H1 (cell line): Measurements from ENCODE around the gene ADGB. TPM values are rescaled to one million over a fixed set of nuclear protein-coding genes. Genes with fewer than 3 reads are reported as not detected.

ENCODE experiments used
- CTCF ChIA-PET: fragments of 300-600 bp; sonication (Branson Sonifier 250); formaldehyde crosslinking; loops from one replicate; lab custom pipeline; 2021; ENCODE audit not compliant: partially characterized antibody; lab: Charles Lee
- POLR2A ChIA-PET: fragments of 300-600 bp; sonication (Branson Sonifier 250); formaldehyde crosslinking; loops from one replicate; lab custom pipeline; 2021; ENCODE audit warnings: inconsistent platforms; ENCODE audit not compliant: partially characterized antibody; lab: Charles Lee
- DNase-seq, 2 experiments: peaks; one replicate each; pipeline versions ENCODE4 v3.0.0 to v3.0.0-alpha.2; 2010 to 2022; ENCODE audit warnings: low spot score in 2 of 2, low read depth in 1 of 2, mixed read lengths in 1 of 2
- FAIRE-seq: peaks from 2 replicates; lab custom pipeline; 2011; peaks lifted over from hg19 to GRCh38; lab: Jason Lieb, UNC
- H2AFZ ChIP-seq: 2 replicates; pipeline ENCODE4 v1.8.1; 2012; ENCODE audit warnings: low read length, inconsistent platforms
- H2AK5ac ChIP-seq: 2 replicates; pipeline ENCODE4 v1.6.1; 2013; ENCODE audit warnings: low read depth, low read length
- H2BK120ac ChIP-seq: replicated peaks from 2 replicates; pipeline ENCODE3; 2013; ENCODE audit warnings: low read depth, low read length, inconsistent platforms
- H2BK12ac ChIP-seq: 2 replicates; pipeline ENCODE4 v1.6.1; 2013; ENCODE audit warnings: low read depth, low read length
- H2BK15ac ChIP-seq: 2 replicates; pipeline ENCODE4 v1.6.1; 2013; ENCODE audit warnings: low read length
- H2BK20ac ChIP-seq: 2 replicates; pipeline ENCODE4 v1.6.1; 2013; ENCODE audit warnings: low read length
- H2BK5ac ChIP-seq: 2 replicates; pipeline ENCODE4 v1.6.1; 2013; ENCODE audit warnings: low read depth, low read length
- H3K14ac ChIP-seq: 2 replicates; pipeline ENCODE4 v1.6.1; 2013; ENCODE audit warnings: inconsistent platforms; ENCODE audit not compliant: insufficient read length
- H3K18ac ChIP-seq: 2 replicates; pipeline ENCODE4 v1.6.1; 2013; ENCODE audit warnings: low read length; ENCODE audit errors: extremely low read depth
- H3K23ac ChIP-seq: 2 replicates; pipeline ENCODE4 v1.6.1; 2013; ENCODE audit warnings: inconsistent platforms; ENCODE audit not compliant: insufficient read length
- H3K23me2 ChIP-seq: 2 replicates; pipeline ENCODE4 v1.6.1; 2013; ENCODE audit warnings: low read depth, low read length
- H3K27ac ChIP-seq: 2 replicates; pipeline ENCODE4 v1.6.1; 2011; ENCODE audit warnings: low read depth, low read length, inconsistent platforms
- H3K27me3 ChIP-seq, 4 experiments: replicated peaks in 1 of 4; 1 replicate in 1 of 4; 2 replicates in 3 of 4; pipeline versions ENCODE4 v1.6.1 to v1.8.1; 2011 to 2013; ENCODE audit warnings: low read length in 3 of 4, mild to moderate bottlenecking in 3 of 4, inconsistent platforms in 2 of 4, mixed read lengths in 2 of 4, moderate library complexity in 1 of 4; ENCODE audit not compliant: control insufficient read depth in 3 of 4, insufficient read depth in 3 of 4; ENCODE audit errors: extremely low read depth in 1 of 4
- H3K36me3 ChIP-seq, 4 experiments: 2 replicates each; pipeline versions ENCODE4 v1.6.1 to v1.8.1; 2011 to 2013; ENCODE audit warnings: mild to moderate bottlenecking in 4 of 4, low read length in 3 of 4, moderate library complexity in 2 of 4, control low read depth in 1 of 4, inconsistent platforms in 1 of 4; ENCODE audit not compliant: insufficient read depth in 4 of 4, control insufficient read depth in 2 of 4
- H3K4ac ChIP-seq: replicated peaks from 2 replicates; pipeline ENCODE3; 2013; ENCODE audit warnings: low read length, low read depth, mixed read lengths, inconsistent platforms; ENCODE audit not compliant: insufficient read length
- H3K4me1 ChIP-seq, 4 experiments: replicated peaks in 1 of 4; 1 replicate in 1 of 4; 2 replicates in 3 of 4; pipeline versions ENCODE4 v1.6.1 to v1.8.1; 2011 to 2013; ENCODE audit warnings: low read length in 3 of 4, inconsistent platforms in 2 of 4, mixed read lengths in 1 of 4; ENCODE audit not compliant: insufficient read depth in 4 of 4, control insufficient read depth in 3 of 4
- H3K4me2 ChIP-seq, 2 experiments: 2 replicates each; pipeline versions ENCODE4 v1.6.1 to v1.8.1; 2011 to 2013; ENCODE audit warnings: low read depth in 2 of 2, low read length in 2 of 2, control low read depth in 1 of 2, inconsistent platforms in 1 of 2, mild to moderate bottlenecking in 1 of 2; ENCODE audit not compliant: insufficient read depth in 1 of 2
- H3K4me3 ChIP-seq, 4 experiments: fragments of 200-600, 300-600 bp in 1 of 4; sonication (generic), shearing (Covaris generic), sonication (Bioruptor Twin) in 1 of 4; 2 replicates each; pipeline versions ENCODE4 v1.5.1 to v1.8.1; 2011 to 2016; ENCODE audit warnings: low read length in 4 of 4, low read depth in 3 of 4, control low read depth in 2 of 4, inconsistent platforms in 2 of 4, mild to moderate bottlenecking in 2 of 4, mixed read lengths in 1 of 4, moderate library complexity in 1 of 4; ENCODE audit not compliant: insufficient read depth in 2 of 4; ENCODE audit errors: extremely low read depth in 1 of 4
- H3K56ac ChIP-seq: replicated peaks from 2 replicates; pipeline ENCODE3; 2013; ENCODE audit warnings: low read depth, mild to moderate bottlenecking, mixed read lengths, low read length, inconsistent platforms; ENCODE audit not compliant: insufficient read length
- H3K79me1 ChIP-seq: 2 replicates; pipeline ENCODE4 v1.6.1; 2013; ENCODE audit warnings: low read depth, low read length, control low read depth
- H3K79me2 ChIP-seq, 2 experiments: 2 replicates each; pipeline versions ENCODE4 v1.6.1 to v1.8.1; 2012 to 2013; ENCODE audit warnings: low read length in 2 of 2, mild to moderate bottlenecking in 2 of 2, inconsistent platforms in 1 of 2; ENCODE audit not compliant: insufficient read depth in 2 of 2, control insufficient read depth in 1 of 2
- H3K9ac ChIP-seq, 4 experiments: replicated peaks in 1 of 4; 1 replicate in 1 of 4; 2 replicates in 3 of 4; pipeline versions ENCODE4 v1.6.1 to v1.8.1; 2011 to 2013; ENCODE audit warnings: low read depth in 3 of 4, low read length in 3 of 4, control low read depth in 2 of 4, mild to moderate bottlenecking in 2 of 4, moderate library complexity in 2 of 4, inconsistent platforms in 1 of 4; ENCODE audit errors: extremely low read depth in 1 of 4
- H3K9me3 ChIP-seq, 2 experiments: 2 replicates each; pipeline versions ENCODE4 v1.6.1 to v1.8.1; 2012 to 2013; ENCODE audit warnings: mild to moderate bottlenecking in 2 of 2, moderate library complexity in 2 of 2, control low read depth in 1 of 2, inconsistent platforms in 1 of 2, low read depth in 1 of 2, low read length in 1 of 2, mixed read lengths in 1 of 2; ENCODE audit not compliant: insufficient read depth in 2 of 2
- H4K20me1 ChIP-seq, 2 experiments: replicated peaks in 1 of 2; 2 replicates each; pipeline versions ENCODE3 to v1.8.1; 2011 to 2013; ENCODE audit warnings: inconsistent platforms in 2 of 2, low read length in 2 of 2, mild to moderate bottlenecking in 1 of 2; ENCODE audit not compliant: insufficient read depth in 2 of 2, control insufficient read depth in 1 of 2
- H4K5ac ChIP-seq: 2 replicates; pipeline ENCODE4 v1.6.1; 2013; ENCODE audit warnings: low read length, low read depth, mixed read lengths, inconsistent platforms; ENCODE audit not compliant: insufficient read length
- H4K8ac ChIP-seq: 2 replicates; pipeline ENCODE4 v1.8.0; 2013; ENCODE audit warnings: mild to moderate bottlenecking, moderate library complexity, low read length, inconsistent platforms; ENCODE audit not compliant: insufficient read depth; ENCODE audit errors: extremely low read depth
- H4K91ac ChIP-seq: replicated peaks from 2 replicates; pipeline ENCODE3; 2013; ENCODE audit warnings: low read length, mixed read lengths, inconsistent platforms; ENCODE audit not compliant: insufficient read length
- TAF7 ChIP-seq: optimal IDR thresholded peaks from 2 replicates; pipeline ENCODE3; 2011; ENCODE audit warnings: low read depth, mild to moderate bottlenecking, inconsistent platforms, low read length, moderate library complexity, borderline replicate concordance
- WGBS, 2 experiments: shearing (Covaris generic) in 1 of 2; methylation state at CpG; one replicate each; pipeline versions ENCODE4 v1.1.6 to v1.1.7; 2013 to 2015; ENCODE audit warnings: low lambda C conversion rate in 2 of 2, mixed read lengths in 2 of 2, inconsistent platforms in 1 of 2, low coverage in 1 of 2, missing lambda C conversion rate in 1 of 2; ENCODE audit not compliant: insufficient replicate concordance in 2 of 2, insufficient coverage in 1 of 2, insufficient read length in 1 of 2; ENCODE audit errors: extremely low coverage in 1 of 2, missing lambda C conversion rate in 1 of 2; 5-methylcytosine and 5-hydroxymethylcytosine counted together
- polyA plus RNA-seq, 7 experiments: library from polyadenylated mRNA; depleted of rRNA in 3 of 7; stranded (reverse) in 5 of 7; unstranded in 2 of 7; fragments of >200 nt in 5 of 7; fragments of 200-250 nt in 2 of 7; gene quantifications; 1 replicate in 5 of 7; 2 replicates in 1 of 7; 4 replicates in 1 of 7; pipeline versions ENCODE4 v1.2.1 to v1.2.3, GENCODE V29; 2011 to 2013; ENCODE audit warnings: missing spikeins in 2 of 7, mixed read lengths in 2 of 7
- total RNA-seq: library from RNA; stranded (reverse); fragmentation: NEBNext Ultra II Directional; extraction: Animal tissue kit (Norgen Biotek cat#: 25700); gene quantifications from 2 replicates; pipeline ENCODE4 v1.2.1, GENCODE V29; 2021

Gene ADGB
- total and polyA plus RNA-seq, 2 of the 8 experiments (the other 6 are each of a cell fraction or from before 2014, with no cell fraction given), result not detected

DNA sequence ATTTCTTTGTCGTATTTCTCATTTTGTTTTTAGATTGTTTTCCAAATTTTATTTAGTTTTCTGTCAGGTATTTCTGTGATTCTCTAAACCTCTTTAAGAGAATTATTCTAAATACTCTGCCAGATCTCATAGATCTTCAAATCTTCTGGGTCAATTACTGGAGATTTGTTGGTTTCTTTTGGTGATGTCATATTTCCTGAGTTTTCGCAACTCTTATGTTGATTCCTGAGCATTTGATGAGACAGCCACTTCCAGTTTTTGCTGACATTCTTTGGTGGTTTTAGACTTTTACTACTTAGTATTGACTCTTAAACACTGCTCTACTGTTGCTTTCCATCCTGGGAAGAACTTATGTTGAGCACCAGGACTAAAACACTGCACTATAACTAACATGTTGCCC lies 21.9 kb downstream of the ADGB start:
- Histone ChIP-seq H3K23ac (no peak overlapping the region), H3K79me2 (no peaks in the 10 kb centered on the region), H3K27me3 (no peaks in the 10 kb centered on the region), H3K36me3 (no peaks in the 10 kb centered on the region), H3K18ac (no peak overlapping the region), H3K9ac (no peak overlapping the region), H3K4ac (no peak overlapping the region), H2AK5ac (no peak overlapping the region), H2BK5ac (no peak overlapping the region), H2BK20ac (no peak overlapping the region), H3K9me3 (0 out of 4 replicates have a peak, but pooled peaks cover 0 to 6% of the 10 kb centered on the region in 2 experiments), H3K4me1 (no peaks in the 10 kb centered on the region), H4K20me1 (no peaks in the 10 kb centered on the region), H4K8ac (no peak overlapping the region), H3K79me1 (no peaks in the 10 kb centered on the region), H3K27ac (no peak overlapping the region), H4K5ac (no peak overlapping the region), H3K14ac (no peak overlapping the region), H3K56ac (no peak overlapping the region), H2AFZ (no peak overlapping the region), H2BK12ac (no peak overlapping the region), H3K23me2 (no peaks in the 10 kb centered on the region), H3K4me2 (no peak overlapping the region), H3K4me3 (no peak overlapping the region), H4K91ac (no peak overlapping the region), H2BK120ac (no peak overlapping the region), H2BK15ac (no peak overlapping the region)
- FAIRE-seq, result no peak
- no peak for DNase-seq
- 98% methylated on average over 2 of the region's 2 CpGs; no CpG with 5 or more reads in 1 of the 2 experiments for WGBS, 2 experiments
- ChIA-PET POLR2A (no interaction called here), CTCF (no interaction called here)
- no peak for TF ChIP-seq TAF7
